ENCODE measurements around the gene CYP11A1.
A peak's percentile ranks its signal among the peaks of the same experiment; 100 is the strongest.

Gene CYP11A1

DNA sequence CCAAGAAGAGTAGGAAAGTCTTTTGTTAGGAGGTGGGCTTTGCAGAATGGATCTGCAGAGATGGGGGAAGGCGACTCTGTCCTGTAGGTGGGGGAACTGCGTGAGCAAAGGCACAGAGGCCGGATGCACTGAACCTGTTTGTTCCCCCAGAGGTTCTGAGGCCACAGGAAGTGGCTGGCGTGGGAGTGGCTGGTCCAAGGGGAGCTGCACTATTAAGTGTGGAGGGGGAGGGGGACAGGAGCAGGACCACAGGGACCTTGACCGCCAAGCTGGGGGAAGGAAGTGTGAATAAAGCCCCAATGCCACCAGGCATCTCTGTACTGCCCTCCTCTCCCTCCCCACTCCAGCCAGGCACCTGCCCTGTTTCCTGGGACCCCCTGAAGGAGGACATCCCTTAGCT is 51.8 kb downstream of the CYP11A1 start:
- no peak for TF ChIP-seq POLR2A (IDR thresholded peaks at IDR 0.05; ENCODE audit: low read depth, low read length)
- FAIRE-seq = no peak
- no peak for DNase-seq (ENCODE audit: insufficient read length, low spot score)

DNA sequence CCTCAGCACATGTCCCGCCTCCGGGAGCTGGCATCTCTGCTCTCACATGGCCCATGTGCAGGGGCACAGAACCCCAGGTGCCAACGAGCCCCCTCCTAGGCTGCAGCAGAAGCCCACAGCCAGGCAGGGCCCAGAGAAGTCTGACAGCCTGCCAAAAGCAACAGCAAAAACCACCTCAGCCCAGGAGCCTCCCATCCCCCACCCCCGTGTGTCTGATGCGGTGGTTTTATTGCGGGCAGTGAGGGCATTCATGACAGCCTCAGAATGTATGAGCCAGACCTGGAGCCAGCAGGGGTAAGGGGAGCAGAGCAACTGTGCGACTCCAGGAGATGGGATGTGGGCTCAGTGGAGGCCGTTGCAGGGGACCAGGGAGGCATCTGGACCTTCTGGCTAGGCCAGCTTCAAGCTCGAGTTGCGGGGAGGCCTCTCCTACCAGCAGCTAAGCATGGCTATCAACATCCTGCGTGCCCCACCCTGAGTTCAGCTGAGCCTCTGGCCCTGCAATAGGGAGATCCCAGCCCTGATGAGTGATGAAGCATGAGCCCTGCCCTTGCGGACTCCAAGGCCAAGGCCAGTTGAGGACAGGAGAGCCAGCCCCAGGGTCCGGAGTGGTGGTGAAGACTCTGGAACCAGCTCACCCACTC is 52.5 kb downstream of the CYP11A1 start:
- FAIRE-seq = no peak

DNA sequence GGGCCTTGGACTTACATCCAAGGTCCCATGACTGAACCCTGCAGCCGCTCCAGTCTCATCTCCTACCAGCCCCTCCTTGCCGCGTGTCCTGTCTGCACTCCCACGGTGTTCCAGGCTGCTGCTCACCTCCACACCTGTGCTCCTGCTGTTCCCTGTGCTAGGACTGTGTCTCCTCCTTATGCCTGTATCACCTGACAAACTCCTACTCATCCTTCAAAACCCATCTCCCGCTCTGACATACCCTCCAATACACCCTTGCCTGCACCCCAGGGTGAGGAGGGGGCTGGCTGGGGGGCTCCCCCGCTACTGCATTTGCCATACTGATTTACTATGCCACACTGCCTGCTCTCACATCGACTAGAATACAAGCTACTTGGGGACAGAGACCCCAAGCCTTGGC is 53.6 kb downstream of the CYP11A1 start:
- no peak for FAIRE-seq
- no peak for DNase-seq (ENCODE audit: insufficient read length, low spot score)
- no peak for TF ChIP-seq POLR2A (IDR thresholded peaks at IDR 0.05; ENCODE audit: low read depth, low read length)

More for the DNA sequence above, 52.5 kb downstream of the CYP11A1 start:
- TF ChIP-seq POLR2A (IDR thresholded peaks at IDR 0.05; ENCODE audit: low read depth, low read length) = no peak
- DNase-seq (ENCODE audit: insufficient read length, low spot score) = no peak

DNA sequence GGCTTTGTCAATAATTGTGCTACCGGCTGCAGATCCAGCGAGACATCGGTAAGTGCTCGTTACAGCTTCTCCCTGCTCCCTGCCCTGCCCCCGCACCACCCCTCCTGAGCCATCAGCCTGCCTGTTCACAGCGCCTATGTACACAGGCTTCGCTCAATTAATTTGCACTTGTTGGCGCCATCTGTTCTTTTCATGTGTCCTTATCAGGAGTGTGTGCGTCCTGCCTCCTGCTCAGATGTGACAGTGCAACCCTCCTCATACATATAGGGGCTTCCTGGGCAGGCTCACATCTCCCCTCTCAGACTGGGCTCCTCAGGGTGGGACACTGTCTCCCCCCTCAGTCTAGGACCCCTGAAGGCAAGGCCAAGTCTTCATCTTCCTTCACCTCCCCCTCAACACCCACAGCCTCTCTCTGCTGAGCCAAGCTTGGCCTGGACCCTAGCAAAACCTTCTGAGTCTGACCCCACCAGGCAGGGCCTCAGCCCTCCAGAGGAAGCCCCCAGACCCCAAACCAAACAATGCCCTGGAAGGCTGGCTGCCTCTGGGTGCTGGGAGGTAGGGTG is 54.9 kb downstream of the CYP11A1 start:
- no peak for FAIRE-seq
- TF ChIP-seq POLR2A (IDR thresholded peaks at IDR 0.05; ENCODE audit: low read depth, low read length) = no peak
- DNase-seq (ENCODE audit: insufficient read length, low spot score) = no peak

DNA sequence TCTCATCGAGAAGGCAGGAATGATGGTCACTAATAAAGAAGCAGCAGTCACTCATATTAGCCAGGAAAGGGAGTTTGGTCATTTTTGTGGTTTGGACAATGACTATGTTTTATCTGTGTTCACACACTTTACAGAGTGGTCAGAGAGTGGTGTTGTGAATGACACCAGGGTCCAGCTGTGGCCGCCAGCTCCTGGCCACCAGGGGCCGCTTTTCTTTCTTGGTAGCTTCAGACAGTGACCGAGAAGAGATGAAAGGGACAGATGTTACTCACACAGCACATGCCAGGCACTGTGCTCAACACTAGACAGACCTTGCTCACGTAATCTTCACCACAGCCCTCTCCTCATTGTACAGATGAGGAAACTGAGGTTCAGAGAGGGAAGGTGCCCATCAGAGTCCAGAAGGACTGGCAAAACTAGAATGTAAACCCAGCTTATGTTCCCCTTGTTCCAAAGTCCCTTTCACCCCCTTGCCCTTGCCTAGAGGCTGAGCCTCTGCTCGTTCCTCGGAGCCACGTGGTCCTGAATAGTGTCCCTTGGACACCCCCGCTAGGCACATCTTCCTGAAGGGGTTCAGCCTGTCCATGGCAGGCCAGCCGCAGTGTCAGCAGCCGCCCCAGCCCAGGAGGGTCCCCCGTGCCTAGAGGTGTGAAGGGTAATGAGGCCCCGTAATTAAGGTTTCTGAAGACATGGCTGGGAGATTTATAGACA is 55.6 kb downstream of the CYP11A1 start:
- no peak for TF ChIP-seq POLR2A (IDR thresholded peaks at IDR 0.05; ENCODE audit: low read depth, low read length)
- DNase-seq (ENCODE audit: insufficient read length, low spot score) (no peak), FAIRE-seq (no peak)

DNA sequence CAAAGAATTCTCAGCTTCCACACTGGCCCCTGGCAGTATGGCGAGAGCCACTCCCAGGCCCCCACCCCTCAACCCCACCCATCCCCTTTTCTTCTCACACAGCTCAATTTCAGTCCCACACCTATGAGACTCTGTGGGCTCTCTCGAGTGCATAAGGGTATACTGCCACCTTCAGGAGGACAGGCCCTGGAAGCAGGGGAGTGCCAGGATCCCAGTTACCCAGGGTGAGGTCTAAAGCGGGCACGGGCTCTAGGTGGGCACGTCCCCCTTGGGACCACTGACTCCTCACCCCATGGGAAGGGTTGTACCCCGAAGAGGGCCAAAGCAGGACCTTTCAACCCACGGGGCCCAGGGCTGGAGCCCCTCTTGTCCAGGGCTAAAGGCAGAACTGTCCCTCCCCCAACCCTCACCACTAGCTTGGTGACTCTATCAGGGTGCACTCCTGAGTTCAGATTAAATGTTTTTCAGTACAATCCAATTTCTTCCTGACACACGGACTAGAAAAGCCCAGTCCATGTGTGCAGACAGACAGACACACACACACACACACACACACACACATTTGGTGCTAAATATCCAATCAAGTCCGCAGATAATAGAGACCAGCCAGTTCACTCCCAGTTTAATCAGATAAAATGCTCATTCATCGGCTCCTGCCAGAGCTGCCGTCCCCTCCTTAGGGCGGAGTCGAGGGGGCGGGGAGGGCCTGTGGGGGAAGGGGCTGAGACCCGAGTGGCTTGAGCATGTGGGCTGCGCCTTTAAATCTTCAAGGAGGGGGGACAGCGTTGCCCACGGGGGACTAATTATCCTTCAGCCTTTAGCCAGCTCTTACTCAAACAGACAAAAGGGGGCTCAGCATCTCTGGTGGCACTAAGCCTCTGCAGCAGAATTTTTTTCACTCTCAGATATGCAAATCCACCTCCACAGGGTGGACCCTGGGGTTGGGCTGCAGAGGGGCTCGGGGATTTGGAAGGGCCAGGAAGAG is 59.3 kb downstream of the CYP11A1 start:
- FAIRE-seq = no peak
- peak; percentile 67 for DNase-seq (ENCODE audit: insufficient read length, low spot score)
- no peak for TF ChIP-seq POLR2A (IDR thresholded peaks at IDR 0.05; ENCODE audit: low read depth, low read length)

DNA sequence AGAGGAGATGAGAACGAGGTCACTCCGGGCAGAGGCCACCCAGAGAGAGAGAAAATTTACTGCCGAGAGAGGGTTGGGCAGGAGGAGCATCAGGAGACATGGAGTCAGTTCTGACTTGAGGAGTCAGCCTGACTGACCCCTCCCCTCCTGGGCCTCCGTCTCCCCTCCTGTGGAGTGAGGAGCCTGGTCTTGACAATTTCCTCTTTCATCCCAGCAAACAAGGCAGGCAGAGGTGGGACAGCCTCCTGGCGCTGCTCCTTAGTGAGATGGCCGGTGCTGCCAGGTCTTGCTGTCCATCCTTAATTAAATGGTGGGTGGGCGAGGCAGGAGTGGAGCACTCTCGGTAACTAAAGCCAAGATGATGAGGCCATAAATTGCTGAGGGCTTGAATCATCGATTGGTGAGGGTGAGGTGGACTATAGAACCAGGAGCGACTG is 60.6 kb downstream of the CYP11A1 start:
- TF ChIP-seq POLR2A (IDR thresholded peaks at IDR 0.05; ENCODE audit: low read depth, low read length) = no peak
- no peak for FAIRE-seq
- DNase-seq (ENCODE audit: insufficient read length, low spot score) = no peak

DNA sequence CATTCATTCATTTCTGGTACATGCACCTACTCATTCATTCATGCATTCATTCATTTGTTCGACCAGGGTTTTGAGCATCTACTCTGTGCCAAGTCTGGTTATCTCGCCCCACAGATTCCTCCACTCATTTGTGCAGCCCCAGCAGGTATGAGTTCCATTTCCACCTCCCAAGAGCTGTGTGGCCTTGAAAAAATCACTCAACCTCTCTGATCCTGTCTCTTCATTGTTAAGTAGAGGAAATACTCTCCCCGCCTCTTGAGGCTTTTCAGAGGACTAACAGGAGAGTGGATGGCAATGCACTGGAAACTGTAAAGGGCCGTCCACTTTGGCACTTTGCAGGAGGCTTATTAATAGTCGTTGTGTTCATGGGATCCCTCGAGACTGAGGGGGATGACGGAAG is 61.8 kb downstream of the CYP11A1 start:
- FAIRE-seq = no peak
- TF ChIP-seq POLR2A (IDR thresholded peaks at IDR 0.05; ENCODE audit: low read depth, low read length) = no peak
- DNase-seq (ENCODE audit: insufficient read length, low spot score) = no peak

DNA sequence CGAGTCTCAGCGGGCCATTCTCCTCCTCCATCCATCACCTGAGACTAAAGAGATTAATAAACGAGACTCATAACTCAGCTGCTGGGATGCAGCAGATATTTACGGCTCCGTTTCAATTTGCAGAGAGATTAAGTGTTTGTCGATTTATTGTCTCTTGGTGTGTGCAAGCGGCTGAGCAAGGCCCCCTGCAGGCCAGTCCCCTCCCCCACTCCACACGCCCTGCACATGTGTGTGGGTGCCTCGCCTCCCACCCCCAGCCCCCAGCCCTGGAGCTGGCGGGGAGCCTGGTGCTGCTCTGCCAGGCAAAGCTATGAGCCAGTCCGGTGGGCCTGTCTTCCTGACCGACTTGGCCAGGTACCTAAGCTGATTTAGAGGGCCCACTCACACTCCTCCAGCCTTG is 63.0 kb downstream of the CYP11A1 start:
- no peak for TF ChIP-seq POLR2A (IDR thresholded peaks at IDR 0.05; ENCODE audit: low read depth, low read length)
- no peak for FAIRE-seq
- no peak for DNase-seq (ENCODE audit: insufficient read length, low spot score)

DNA sequence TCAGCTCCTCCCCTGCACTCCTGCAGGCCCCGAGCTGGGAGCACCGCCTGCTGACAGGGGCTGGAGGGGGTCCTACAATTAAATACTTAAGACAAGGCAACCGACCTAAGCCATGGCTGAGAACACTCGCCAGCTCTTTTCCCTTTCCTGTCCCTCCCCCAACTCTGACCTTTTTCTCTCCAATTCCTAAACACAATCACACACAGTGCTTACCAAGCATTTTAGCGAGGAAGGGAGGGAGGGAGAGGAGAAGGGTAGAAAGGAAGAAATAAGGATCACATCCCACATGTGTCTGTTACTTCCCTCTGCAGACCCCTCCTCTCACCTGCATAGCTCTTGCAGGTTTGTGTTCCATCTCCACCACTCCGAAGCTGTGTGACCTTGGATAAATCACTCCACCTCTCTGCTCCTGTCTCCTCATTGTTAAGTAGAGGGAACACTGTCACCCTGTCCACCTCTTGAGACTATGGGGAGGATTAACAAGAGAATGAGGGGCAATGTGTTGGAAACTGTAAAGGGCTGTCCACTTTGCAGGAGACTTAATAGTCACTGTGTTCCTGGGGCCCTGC is 63.6 kb downstream of the CYP11A1 start:
- FAIRE-seq = no peak
- no peak for TF ChIP-seq POLR2A (IDR thresholded peaks at IDR 0.05; ENCODE audit: low read depth, low read length)
- no peak for DNase-seq (ENCODE audit: insufficient read length, low spot score)

DNA sequence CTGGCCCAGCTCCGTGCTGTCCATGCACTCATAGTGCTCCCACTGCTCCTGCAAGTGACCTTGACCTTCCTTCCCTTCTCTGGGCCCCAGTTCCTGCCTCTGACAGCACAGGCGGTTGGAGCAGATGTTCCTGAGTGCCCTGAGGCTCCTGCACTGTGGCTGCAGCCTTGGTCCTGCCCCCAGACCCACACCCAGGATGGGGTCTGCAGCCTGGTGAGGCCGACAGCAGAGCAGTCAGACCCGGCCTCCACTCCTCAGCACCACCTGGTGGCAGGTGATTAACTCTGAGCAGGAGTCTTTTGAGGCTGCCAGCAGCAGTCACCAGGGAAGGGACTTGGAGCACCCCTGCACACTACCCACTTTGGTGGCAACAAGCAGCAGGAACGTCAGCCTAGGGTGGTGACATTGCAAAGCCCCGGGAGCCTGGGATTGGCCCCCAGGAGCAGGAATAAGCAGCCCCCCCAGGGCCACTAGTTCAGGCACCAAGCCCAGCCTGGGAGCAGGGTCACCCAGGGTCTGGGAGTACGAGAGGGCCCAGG is 64.6 kb downstream of the CYP11A1 start:
- DNase-seq (ENCODE audit: insufficient read length, low spot score) (no peak), FAIRE-seq (no peak)
- TF ChIP-seq POLR2A (IDR thresholded peaks at IDR 0.05; ENCODE audit: low read depth, low read length) = no peak

DNA sequence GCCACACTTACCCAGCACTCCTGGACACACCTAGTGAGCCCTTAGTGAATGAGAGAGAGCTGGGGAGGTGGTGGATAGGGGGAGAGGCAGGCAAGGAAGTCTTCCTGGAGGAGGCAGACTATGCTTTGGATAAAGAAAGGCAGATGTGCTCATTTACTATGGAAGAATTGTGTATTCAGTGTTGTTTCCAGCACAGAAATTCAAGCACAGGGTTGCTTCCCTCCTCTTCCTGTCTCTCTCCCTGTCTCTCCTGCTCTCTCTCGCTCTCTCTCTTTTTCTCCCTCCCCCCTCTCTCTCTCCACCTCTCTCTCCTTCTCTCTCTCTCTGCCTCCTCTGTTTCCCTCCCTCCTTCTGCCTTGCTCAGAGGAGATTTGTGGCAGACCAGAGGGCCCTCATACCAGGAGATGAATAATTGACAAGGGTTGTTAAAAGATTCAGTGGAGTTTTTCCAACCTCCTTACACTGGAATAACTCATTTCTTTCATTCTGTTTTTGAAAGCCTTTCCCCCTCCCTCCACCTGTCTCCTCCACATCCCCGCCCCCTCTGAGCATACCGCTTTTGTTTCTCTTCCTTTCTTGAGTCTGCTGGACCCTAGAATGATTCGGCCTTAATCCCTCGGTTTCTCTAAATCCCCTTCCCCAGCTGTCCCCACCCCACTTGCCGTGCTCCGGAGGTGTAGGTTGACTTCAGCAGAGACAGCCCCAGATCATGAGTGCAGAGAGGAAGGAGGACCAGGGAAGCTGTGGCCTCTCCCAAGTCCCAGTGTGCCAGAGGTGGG is 65.7 kb downstream of the CYP11A1 start:
- TF ChIP-seq POLR2A (IDR thresholded peaks at IDR 0.05; ENCODE audit: low read depth, low read length) = no peak
- FAIRE-seq (no peak), DNase-seq (ENCODE audit: insufficient read length, low spot score) (no peak)
